GM19397 (cell line): ENCODE data around the gene ACTR5.

Source experiments
- ATAC-seq: cut with Tn5 transposase; IDR thresholded peaks from one replicate; pipeline ENCODE4 v1.9.1; 2021; ENCODE audit warnings: mild to moderate bottlenecking, moderate library complexity; ENCODE audit not compliant: unreplicated experiment

ACTR5 gene

DNA sequence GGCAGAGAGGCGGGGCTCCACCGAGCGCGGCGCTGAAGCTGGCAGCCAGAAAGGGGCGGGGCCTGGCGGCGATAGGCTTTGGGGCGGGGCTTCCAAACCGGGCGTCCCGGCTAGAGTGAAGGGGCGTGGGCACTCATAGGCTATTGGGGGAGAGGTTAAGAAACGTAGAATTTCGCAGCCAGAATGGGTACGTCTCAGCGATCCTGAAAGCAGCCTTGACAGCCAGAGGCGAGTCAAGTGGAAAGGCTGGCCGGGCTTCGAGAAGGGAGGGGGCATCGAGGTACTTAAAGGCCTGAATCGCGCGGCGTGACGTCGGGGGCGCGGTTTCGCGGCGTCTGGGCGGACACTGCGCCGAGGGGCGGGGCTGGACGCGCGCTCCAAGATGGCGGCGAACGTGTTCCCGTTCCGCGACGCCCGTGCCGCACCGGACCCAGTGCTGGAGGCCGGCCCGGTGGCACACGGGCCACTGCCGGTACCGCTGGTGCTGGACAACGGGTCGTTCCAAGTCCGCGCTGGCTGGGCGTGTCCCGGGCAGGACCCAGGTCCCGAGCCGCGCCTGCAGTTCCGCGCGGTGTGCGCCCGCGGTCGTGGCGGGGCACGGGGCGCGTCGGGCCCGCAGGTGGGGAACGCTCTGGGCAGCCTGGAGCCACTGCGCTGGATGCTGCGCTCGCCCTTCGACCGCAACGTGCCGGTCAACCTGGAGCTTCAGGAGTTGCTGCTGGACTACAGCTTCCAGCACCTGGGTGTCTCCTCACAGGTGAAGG is at the start of gene ACTR5:
TSS of gene ACTR5 (plus strand) at position 364 of the 764 bp plus-strand sequence. CDS start at position 383, 19 bp downstream.
- peak; percentile 88 for ATAC-seq

DNA sequence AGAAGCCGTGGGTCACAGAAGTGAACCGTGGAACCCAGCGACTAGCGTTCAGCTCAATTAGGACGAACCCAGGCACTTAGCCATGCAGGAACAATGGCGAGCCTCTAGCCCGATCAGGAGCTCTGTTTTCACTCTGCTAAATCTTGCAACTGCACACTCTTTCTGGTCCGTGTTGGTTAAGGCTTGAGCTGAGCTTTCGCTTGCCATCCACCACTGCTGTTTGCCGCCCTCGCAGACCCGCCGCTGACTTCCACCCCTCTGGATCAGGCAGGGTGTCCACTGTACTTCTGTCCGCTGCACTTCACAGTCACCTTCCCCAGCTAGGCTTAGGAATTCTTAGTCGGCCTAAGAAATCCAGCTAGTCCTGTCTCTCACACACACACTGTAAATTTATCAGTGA is 49.7 kb upstream of the ACTR5 start:
- ATAC-seq, result no peak

DNA sequence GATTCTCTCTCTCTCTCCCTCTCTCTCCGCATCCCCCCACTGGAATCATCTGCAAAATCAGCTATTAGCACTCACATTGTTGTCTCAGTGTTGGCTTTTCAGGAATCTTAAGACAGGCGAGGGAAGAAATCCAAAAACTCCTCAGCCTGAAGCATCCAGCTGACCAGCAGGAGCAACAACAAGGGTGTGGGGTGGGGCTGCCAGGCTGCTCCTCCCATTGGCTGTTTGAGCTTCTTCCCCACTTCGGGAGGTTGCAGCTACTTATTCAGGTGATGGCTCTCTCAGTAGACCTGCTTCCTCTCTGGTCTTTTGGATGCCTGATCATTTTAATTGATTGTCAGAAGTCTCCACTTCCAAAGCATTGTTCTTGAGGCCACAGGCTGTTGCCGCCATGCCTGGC is 48.1 kb upstream of the ACTR5 start:
- ATAC-seq, result no peak

DNA sequence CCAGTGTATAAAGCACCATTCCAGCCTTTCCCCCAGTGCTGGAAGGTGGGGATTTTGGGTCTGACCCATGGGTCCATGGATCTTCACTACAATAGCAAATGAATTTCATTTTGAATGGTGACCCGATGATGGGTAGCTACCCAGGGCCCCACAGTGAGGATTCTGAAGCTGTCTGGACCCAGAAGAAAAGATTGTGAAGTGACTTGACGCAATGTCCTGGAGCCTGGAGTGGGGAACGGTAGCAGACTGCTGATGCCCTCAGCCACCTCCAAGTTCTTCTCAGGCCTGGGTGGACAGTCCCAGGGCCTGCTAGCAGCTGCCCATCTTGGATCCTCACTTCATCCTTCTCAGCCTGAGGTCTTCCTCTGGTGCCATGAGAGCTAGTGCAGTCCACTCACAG is 47.3 kb upstream of the ACTR5 start:
- ATAC-seq, result no peak

DNA sequence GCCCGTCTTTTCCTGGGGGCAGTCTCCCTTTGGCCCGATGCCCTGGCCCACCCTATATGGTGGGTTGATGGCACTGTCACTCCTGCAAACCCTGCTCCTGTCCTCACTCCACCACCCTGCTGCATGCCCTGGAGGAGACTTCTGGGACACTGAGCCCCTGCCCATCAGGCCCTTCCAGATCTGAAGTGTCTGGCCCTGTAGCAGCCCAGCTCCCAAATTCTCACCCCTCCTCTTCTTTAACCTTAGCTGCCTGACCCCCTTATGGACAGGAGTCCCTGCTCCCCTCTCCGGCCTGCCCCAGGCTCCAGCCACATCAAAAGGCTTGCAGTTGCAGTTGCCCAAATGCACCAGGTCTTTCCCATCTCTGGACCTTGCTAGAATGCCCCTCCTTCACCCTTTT is 44.7 kb upstream of the ACTR5 start:
- ATAC-seq, result no peak

DNA sequence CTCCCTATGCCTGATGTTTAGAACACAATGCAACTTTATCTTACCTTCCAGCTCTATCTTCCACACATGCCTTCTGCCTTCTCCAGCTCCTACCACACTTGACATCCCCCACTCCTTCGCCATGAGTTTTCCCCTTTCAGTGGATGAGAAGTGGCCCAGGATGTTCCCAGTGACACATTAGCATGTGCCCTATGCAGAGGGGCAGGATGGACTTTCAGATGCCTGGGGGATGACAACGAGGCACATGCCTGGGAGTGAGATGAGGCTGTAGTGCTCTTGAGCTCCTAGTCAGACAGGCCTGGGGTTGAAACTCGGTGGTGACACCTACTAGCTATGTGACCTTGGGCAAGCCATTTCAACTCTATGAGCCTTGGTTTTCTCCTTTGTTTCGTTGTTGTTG is 44.1 kb upstream of the ACTR5 start:
- no peak for ATAC-seq

DNA sequence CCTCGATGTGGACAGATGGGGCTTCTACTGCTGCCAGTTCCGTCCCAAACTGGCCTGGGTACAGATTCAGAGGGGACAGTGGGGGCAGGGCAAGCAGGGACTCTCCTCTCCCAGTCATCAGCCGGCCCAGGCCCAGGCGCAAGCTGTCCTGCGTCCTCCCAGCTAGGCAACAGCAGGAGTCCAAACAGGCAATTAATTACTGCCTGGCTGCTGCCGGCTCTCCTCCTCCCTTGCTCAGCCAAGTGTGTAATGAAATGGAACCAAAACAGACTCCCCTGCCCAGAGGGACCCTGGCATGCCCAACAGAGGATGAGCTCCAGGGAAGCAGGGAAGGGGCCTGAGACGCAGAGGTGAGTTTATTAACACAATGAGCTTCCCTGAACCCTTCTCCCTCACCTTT is 41.8 kb upstream of the ACTR5 start:
- ATAC-seq, result no peak

DNA sequence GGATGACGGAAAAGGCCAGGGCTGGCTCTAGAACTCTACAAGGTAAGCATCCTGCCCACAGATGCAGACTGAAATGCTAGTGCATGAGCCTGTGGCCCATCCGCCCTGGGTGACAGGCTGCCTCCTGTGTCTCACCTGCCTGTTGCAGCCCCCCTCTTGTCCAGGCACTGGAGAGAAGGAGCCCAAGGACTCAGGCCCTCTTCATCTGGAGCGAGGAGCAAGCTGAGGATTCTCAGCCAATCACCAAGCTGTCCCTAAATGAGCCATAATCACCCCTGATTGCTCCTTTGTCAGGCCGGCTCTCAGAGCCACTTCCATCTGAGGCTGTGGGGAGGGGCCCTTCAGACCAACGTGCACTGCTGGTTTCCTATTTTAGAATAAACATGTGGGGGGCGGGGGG is 34.0 kb upstream of the ACTR5 start:
- ATAC-seq, result no peak

DNA sequence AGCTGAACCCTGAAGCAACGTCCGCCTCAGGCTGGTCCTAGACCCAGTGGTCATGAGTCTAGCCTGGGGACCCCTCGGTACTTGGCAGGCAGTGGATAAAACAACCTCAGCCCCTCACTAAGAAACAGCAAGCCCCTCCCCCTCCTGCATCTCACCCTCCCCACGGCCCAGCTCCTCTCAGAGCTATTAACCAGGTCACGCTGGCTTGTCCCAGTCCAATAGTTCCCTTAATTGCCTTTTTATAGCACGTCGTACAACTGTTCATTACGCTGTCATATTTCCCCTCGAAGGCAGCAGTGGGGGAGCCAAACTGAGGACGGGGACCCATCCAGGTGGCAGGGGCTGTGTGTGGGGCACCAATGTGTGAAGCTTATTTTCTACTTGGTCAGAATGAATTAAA is 32.6 kb upstream of the ACTR5 start:
- ATAC-seq, result no peak

DNA sequence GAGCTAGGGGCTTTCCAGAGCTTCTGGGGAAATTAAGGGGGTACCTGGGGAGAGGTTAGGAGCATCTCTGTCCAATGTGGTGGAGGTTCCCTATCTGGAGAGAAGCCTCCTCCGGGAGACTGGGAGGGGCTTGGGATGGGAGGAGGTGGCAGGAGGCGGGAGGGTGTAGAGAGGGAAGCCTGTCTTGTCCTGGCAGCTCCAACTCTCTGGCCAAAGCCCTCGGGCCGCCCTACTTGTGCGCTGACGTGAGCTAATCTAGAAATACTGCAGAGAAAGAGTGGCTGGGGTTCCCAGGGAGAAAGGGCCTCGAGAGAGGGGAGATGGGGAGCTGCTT is 25.6 kb upstream of the ACTR5 start:
- ATAC-seq, result no peak

DNA sequence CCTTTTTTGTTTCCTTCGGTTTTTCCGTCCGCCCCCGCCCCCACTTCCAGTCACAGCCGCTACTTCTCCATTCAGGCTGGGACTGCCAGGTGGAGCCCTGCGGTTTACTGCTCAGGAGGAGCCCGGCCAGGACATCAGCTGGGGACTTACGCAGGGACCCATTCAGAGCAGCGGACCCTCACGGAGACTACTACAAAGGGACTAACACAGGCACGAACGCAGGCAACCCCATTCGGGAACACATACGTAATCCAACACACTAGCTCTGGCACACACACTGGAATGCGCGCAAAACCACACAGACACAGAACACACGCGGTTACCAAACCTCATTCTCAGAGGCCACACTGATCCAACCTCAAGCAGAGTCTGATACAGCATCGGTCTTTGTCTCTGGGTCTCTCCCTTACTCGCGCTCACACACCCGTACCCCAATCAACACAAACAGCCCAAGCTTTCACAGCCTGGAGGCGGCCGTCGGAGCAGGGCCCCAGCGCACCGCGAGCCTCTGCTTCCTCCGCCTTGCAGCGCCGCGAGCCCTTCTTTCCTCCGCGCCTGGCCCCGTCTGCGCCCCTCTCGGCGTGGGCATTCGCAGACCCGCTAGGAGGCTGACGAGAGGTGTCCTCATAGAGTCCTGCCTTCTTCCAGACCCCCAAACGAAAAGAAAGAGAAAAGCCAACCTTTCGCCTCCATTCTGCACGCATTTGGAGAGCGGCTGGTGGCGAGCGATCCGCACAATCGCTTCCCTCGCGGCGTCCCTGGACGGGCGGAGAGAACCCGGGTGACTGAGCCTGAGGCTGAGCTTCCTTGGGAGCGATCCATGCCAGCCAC is 25.0 kb upstream of the ACTR5 start:
- no peak for ATAC-seq

DNA sequence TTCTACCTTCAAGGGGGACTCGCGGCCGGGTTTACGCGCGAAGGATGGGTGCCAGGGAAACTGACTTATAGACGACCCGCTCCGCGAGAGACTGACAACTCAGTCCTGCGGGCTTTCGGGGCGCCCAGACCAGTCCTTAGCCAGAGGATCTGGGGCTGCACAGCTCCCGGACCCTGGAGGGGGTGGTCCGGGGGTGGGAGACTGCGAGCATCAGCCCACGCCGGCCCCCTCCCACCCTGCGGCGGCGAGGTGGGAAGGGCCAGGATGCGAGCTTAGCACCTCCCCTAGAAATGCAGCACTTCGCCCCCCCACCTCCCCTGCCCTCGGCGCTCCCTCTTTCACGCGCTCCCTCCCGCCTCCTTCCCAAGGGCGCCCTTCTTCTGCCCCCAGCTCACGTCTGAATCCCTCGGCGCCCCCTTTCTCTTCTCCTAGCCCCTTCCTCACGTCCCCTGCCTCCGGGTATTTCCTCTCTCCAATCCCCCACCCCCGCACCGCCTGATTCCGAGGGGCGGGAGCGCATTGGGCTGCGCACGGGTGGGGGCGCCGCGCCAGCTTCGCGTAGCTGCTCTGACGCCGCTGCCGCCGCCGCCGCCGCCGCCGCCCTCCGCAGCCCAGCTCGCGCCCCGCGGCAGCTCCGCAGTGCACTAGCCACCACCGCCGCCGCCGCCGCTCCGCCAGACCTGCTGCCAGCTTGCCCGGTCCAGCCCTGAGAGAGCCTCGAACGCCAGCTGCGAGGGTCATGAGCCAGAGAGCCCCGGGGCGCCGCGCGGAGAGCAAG is 24.2 kb upstream of the ACTR5 start, which contains the start of gene SLC32A1:
TSS of gene SLC32A1 (plus strand) at position 639 of the 778 bp plus-strand sequence. CDS start 239 bp downstream, outside the sequence.
- ATAC-seq, result no peak

DNA sequence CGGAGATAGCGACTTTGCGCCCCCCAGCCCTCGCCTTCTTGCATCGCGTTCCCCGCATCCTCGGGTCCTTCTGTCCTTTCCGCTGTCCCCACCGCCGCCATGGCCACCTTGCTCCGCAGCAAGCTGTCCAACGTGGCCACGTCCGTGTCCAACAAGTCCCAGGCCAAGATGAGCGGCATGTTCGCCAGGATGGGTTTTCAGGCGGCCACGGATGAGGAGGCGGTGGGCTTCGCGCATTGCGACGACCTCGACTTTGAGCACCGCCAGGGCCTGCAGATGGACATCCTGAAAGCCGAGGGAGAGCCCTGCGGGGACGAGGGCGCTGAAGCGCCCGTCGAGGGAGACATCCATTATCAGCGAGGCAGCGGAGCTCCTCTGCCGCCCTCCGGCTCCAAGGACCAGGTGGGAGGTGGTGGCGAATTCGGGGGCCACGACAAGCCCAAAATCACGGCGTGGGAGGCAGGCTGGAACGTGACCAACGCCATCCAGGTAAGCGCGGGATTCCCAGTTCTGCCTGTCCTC is 23.6 kb upstream of the ACTR5 start:
- ATAC-seq, result no peak

DNA sequence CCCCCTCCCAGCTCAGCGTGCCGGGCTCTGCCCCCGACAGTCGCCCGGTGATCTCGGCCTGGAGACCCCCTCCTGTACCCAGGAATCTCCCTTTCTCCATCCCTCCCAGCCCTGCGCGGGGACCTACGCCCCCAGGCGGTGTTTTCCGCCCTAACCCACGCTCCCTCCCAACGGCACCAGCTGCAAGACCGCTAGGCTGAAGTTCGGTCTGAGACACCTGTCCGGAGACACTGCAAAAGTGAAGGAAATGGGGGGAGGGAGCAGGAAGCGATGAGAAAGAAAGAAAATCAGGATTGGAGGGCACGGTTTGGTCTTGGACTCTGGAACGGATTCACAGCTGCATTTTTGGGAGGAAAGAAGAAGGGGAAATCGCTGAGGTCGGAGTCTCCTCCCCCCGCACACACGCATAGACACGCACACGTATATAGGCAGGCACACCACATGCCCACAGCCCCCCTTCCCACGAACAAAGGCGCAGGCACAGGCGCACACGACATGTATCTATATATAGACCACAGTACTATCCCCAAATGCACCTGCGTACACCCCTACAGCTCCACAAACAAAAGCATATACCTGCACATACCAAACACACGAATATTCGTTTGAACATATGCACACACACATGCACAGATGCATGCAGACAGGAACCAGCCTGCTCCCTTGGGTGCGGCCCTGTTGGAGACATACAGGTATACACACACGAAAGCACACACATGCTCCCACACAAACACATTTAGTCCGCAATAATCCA is 22.9 kb upstream of the ACTR5 start:
- ATAC-seq, result no peak

DNA sequence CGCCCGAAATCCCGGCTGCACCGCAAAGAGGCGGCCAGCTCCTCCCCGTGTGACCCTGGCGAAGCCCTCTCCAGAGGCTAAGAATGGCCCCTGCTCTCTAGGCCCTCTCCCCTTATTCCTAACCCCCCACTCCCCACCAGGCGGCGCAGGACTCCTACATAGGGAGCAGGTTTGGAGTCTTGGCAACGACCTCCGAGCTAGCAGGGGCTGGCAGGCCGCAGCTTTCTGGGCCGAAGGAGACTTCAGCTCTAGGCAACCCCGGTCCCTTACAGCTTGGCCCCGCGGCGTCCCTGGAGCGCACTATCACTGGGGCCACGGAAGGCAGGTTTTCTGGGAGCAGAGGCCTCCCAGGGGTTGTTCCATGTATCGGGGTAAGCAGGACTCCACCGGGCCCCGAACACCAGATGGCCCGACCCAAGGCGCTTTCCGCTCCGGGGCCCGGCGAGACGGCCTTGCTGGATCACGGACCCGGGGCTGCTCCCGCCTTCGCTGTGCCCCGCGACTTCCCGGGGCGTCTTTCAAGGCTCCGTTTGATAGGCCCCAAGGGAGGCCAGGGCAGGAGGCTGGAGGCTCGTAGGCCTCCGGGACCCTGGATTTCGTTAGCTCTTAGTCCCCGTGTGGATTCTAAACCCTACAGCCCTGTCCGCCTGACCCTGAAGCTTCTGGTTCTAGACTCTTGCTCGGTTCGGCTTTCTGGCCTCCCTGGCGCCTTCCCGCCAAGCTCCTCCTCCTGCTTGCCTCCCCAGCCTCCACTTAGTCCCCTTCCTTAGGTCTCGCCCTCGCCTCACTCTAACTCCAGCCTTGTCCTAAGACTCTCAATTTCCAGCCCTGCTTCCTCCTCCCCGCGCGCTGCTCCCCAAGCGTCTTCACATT is 22.1 kb upstream of the ACTR5 start:
- ATAC-seq, result no peak

DNA sequence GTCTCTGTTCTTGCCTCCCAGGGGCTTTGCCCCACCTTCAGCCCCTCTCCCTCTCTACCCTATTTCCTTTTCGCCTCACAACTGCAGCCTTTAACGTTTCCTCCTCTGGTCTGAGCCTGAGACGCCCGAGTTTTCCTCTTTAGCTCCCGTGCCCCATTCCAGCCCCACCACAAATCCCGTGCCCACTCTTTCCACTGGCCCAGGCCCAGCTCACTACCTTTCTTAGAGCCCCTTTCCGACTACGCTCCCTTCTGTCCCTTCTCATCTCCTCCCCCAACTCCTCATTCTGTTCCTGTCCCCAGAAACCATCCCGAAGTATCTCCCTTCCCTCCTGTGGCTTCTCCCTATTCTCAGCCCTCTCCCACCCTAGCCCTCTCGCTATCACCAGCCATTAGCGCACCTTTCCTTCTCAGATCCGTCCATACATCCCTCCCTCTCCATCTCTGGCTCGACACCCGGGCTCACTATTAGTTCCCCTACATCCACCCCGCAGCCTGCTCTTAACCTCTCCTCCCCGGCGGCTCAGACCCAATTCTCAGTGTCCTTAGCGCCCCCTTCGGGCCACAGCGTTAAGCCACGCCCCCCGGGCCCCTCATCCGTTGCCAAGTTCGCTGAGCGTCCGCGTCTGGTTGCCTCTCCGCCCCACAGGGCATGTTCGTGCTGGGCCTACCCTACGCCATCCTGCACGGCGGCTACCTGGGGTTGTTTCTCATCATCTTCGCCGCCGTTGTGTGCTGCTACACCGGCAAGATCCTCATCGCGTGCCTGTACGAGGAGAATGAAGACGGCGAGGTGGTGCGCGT is 21.3 kb upstream of the ACTR5 start:
- no peak for ATAC-seq

DNA sequence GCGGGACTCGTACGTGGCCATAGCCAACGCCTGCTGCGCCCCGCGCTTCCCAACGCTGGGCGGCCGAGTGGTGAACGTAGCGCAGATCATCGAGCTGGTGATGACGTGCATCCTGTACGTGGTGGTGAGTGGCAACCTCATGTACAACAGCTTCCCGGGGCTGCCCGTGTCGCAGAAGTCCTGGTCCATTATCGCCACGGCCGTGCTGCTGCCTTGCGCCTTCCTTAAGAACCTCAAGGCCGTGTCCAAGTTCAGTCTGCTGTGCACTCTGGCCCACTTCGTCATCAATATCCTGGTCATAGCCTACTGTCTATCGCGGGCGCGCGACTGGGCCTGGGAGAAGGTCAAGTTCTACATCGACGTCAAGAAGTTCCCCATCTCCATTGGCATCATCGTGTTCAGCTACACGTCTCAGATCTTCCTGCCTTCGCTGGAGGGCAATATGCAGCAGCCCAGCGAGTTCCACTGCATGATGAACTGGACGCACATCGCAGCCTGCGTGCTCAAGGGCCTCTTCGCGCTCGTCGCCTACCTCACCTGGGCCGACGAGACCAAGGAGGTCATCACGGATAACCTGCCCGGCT is 20.6 kb upstream of the ACTR5 start:
- ATAC-seq, result no peak

DNA sequence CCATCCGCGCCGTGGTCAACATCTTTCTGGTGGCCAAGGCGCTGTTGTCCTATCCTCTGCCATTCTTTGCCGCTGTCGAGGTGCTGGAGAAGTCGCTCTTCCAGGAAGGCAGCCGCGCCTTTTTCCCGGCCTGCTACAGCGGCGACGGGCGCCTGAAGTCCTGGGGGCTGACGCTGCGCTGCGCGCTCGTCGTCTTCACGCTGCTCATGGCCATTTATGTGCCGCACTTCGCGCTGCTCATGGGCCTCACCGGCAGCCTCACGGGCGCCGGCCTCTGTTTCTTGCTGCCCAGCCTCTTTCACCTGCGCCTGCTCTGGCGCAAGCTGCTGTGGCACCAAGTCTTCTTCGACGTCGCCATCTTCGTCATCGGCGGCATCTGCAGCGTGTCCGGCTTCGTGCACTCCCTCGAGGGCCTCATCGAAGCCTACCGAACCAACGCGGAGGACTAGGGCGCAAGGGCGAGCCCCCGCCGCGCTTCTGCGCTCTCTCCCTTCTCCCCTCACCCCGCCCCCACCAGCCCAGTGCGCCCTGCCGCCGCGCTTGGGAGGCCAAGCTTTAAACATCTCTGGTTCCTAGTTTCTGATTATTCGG is 20.0 kb upstream of the ACTR5 start:
- ATAC-seq, result no peak
